GM12864 (cell line): Measurements from ENCODE around the gene KLF7.

Experiments
- DNase-seq: peaks from one replicate; pipeline ENCODE4 v3.0.0-alpha.2; 2011; ENCODE audit warnings: low read depth
- H3K4me3 ChIP-seq: 2 replicates; pipeline ENCODE4 v1.5.1; 2011; ENCODE audit warnings: mild to moderate bottlenecking, low read depth, low read length, control low read depth
- CTCF ChIP-seq: IDR thresholded peaks from 2 replicates; pipeline ENCODE4 v1.5.1; 2011; ENCODE audit warnings: low read depth, mild to moderate bottlenecking, moderate library complexity, low read length, control low read depth, inconsistent platforms; ENCODE audit errors: missing control alignments

The KLF7 gene

GRCh38 chr2:207128867-207129266, 36.9 kb downstream of the KLF7 start:
- DNase-seq, result no peak
- TF ChIP-seq CTCF, result no peak
- H3K4me3 ChIP-seq, result no peak overlapping the region

- DNase-seq, result no peak
- no peak overlapping the region for H3K4me3 ChIP-seq
- TF ChIP-seq CTCF, result no peak
Observed at GRCh38 chr2:207126724-207127308, 38.9 kb downstream of the KLF7 start.

GRCh38 chr2:207123776-207124391, 41.9 kb downstream of the KLF7 start:
- no peak for TF ChIP-seq CTCF
- no peak for DNase-seq
- H3K4me3 ChIP-seq, result no peak overlapping the region

GRCh38 chr2:207123335-207123744, 42.4 kb downstream of the KLF7 start:
- no peak for DNase-seq
- no peak overlapping the region for H3K4me3 ChIP-seq
- no peak for TF ChIP-seq CTCF

GRCh38 chr2:207122651-207123334, 43.0 kb downstream of the KLF7 start:
- no peak for TF ChIP-seq CTCF
- DNase-seq, result no peak
- no peak overlapping the region for H3K4me3 ChIP-seq

- no peak overlapping the region for H3K4me3 ChIP-seq
Observed at GRCh38 chr2:207121784-207122183, 44.0 kb downstream of the KLF7 start.

More at GRCh38 chr2:207121784-207122183, 44.0 kb downstream of the KLF7 start:
- DNase-seq, result no peak
- no peak for TF ChIP-seq CTCF
